Retina (tissue), 1 donor: ENCODE data around the gene ATP2A2.
"Not testable (repeated sequence)": the region's sequence is repeated elsewhere in the genome, so short reads cannot be mapped to it uniquely, and the experiment has no call there.

Experiments used
- DNase-seq: peaks from one replicate; pipeline ENCODE4 v3.0.0-alpha.2; 2016

ATP2A2 gene

GRCh38 chr12:110301065-110301806 lies 20.2 kb downstream of the ATP2A2 start:
- no peak for DNase-seq

DNA sequence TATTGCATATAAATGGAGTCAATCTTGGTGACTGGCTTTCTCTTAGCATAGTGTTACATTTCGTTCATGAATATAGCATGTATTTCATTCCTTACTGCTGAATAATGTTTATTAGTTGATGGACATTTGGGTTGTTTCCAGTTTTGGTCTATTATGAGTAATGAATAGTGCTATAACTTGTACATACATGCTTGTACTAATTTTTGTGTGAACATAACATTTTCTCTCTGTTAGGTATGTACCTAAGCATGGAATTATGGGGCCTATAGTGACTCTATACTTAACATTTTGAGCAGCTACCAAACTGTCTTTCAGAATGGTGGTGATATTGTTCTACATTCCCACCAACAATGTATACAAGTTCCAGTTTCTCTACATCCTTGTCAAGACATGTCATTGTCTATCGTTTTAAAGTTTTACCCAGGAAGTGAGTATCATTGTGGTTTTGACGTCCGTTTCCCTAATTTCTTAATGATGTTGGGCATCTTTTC lies 23.1 kb downstream of the ATP2A2 start:
- no peak for DNase-seq

- DNase-seq = no peak
Measured at GRCh38 chr12:110307372-110307771, 26.3 kb downstream of the ATP2A2 start.

- no peak for DNase-seq
Measured at GRCh38 chr12:110310763-110311162, 29.7 kb downstream of the ATP2A2 start.

DNA sequence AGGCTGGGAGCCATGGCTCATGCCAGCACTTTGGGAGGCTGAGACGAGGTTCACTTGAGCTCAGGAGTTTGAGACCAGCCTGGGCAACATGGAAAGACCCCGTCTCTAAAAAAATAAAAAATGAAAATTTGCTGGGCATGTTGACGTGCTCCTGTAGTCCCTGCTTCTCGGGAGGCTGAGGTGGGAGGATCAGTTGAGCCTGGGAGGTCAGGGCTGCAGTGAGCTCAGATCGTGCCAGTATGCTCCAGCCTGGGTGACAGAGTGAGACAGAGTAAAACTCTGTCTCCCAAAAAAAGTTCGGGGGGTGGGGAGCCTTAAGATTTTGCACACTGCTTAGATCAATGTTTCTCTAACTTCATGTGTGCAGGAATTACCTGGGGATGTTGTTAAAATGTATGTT lies 30.9 kb downstream of the ATP2A2 start:
- no peak for DNase-seq

- no peak for DNase-seq
Measured at GRCh38 chr12:110312581-110313360, 31.7 kb downstream of the ATP2A2 start.

GRCh38 chr12:110314308-110314707 lies 33.3 kb downstream of the ATP2A2 start:
- no peak for DNase-seq

- no peak for DNase-seq
Measured at GRCh38 chr12:110316861-110317260, 35.8 kb downstream of the ATP2A2 start.

DNA sequence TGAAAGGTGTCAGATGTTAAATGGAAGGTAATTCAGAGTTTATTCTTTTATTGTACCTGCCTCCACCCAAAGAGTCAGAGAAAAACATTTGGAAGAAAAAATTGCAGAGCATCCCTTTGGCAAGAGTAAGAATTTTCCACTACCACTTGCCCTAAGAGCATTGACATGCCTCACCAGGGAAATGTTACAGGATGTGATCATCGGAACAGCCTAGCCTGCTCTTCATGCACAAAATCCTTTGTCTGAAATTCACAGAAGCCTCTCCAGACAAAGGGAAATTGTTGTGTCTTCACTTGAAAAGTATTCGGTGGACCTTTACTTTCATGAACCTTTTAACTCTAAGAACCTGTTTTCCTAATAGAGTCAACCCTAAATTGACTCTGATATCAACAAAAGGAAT lies 36.9 kb downstream of the ATP2A2 start:
- DNase-seq = no peak

GRCh38 chr12:110320550-110320949 lies 39.5 kb downstream of the ATP2A2 start:
- DNase-seq = no peak

- DNase-seq = no peak
Measured at GRCh38 chr12:110329710-110330109, 48.7 kb downstream of the ATP2A2 start.

DNA sequence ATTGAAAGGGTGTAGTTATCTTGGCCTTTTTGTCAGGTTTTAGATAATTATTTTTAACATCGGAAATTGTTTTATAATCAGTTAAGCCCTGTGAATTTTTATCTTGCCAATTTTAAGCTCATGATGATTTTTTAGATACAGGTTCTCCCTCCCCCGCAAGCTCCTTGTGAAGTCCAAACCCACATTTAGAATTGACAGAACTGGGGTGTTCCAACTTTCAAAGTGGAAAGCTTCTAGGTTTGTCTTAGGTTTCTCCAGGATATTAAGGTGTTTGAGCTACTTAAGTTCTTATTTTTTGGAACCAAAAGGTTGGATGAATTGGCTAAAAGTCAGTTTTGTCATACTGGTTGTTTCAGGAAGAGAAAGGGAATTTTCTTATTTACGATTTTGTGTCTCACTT lies 49.1 kb downstream of the ATP2A2 start:
- no peak for DNase-seq

- DNase-seq = no peak
Measured at GRCh38 chr12:110330544-110330943, 49.5 kb downstream of the ATP2A2 start.

GRCh38 chr12:110333201-110333600 lies 52.2 kb downstream of the ATP2A2 start:
- DNase-seq = no peak

DNA sequence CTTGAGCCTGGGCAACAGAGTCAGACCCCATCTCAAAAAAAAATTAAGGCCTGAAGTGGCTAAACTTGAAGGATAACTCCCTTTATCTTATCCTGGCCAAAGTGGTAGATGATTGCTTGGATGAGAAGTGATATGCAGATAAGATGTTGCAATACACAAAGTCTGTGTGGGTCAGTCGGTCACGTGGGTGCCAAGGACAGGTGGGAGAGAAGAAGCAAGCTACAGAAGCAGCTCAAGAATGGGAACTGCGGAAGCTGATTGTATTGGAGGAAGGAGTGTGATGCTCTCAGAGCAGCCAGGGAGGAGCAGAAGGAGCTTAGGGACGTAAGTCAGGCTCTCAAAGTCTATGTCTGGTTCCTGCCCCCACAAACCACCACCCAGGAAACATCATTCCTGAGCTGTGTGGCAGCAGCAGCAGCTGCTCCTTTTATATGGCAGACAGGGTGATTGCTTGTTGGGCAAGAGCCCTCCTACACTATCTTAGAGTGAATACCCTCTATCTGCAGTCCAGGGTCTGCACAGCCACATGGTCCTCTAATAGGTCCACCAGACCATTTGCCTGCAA lies 54.5 kb downstream of the ATP2A2 start:
- no peak for DNase-seq

- DNase-seq = no peak
Measured at GRCh38 chr12:110337912-110338710, 57.1 kb downstream of the ATP2A2 start.

- DNase-seq = no peak
Measured at GRCh38 chr12:110338754-110339153, 57.7 kb downstream of the ATP2A2 start.

DNA sequence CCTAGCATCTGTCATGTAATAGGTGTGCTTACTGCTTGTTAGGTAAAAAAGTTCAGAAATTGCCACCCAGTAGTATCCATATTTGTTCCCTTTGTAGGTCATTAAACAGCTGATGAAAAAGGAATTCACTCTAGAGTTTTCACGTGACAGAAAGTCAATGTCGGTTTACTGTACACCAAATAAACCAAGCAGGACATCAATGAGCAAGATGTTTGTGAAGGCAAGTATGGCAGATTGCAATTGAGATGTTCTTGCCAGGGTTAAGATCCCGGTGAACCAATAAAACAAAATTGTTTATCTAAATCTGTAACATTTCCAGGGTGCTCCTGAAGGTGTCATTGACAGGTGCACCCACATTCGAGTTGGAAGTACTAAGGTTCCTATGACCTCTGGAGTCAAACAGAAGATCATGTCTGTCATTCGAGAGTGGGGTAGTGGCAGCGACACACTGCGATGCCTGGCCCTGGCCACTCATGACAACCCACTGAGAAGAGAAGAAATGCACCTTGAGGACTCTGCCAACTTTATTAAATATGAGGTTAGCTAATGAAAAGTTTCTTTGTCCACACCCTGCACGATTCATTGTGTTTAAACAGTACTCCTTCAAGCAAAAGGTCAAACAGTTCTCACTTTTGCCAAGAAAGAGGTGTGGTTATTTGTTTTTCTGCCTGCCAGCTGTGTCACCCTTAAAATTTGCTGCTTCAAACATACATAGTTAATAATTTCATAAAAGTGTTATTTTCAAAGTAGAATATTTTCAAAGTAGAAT lies 58.3 kb downstream of the ATP2A2 start:
- DNase-seq = no peak

- not testable (repeated sequence) for DNase-seq
Measured at GRCh38 chr12:110340261-110340660, 59.2 kb downstream of the ATP2A2 start.

- no peak for DNase-seq
Measured at GRCh38 chr12:110340706-110341105, 59.7 kb downstream of the ATP2A2 start.

- DNase-seq = no peak
Measured at GRCh38 chr12:110342157-110342556, 61.1 kb downstream of the ATP2A2 start.

- peak; percentile 18 for DNase-seq
Measured at GRCh38 chr12:110343114-110343513, 62.1 kb downstream of the ATP2A2 start.
